GM21528 (cell line): ENCODE results near the gene CPNE8.

Experiments used
- ATAC-seq: cut with Tn5 transposase; IDR thresholded peaks from one replicate; pipeline ENCODE4 v1.9.1; 2021; ENCODE audit warnings: mild to moderate bottlenecking, moderate library complexity; ENCODE audit not compliant: unreplicated experiment, low FRiP score

Gene CPNE8

DNA sequence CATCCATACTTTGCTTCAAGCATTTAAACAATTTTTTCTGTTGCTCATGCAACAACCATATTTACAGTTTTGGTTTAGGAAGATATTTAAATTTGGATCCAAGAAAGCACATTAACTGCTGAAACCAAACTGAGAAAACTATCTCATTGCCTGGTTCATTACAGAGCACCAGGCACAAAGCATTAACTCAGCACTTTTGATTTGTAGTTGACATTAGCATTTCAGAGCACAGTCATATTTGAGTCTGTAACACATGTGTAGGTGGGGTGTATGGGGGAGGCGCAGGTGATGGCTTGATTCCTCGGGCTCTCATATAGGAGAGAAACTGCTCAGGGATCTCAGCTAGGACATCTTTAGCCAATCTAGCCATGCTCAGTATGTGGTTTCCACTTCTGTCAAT lies 251.7 kb downstream of the CPNE8 start:
- no peak for ATAC-seq

DNA sequence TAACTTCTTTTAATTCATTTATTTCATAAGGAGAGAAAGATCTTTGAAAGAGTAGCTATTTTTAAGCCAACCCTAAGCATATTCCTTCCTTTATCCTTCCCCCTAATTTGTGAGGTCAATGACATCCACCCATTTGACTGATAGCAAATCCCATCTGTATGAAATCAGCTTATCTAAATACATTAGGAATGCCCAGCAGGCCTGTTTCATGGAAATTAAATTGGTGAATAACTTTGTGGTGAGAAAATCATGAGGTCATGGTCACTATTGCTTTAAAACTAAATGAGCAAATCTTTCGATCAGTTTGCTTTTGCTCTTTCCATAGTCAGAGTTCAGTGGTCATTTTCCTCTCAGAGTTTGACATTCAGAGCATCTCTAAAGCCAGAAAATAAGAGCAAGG lies 256.6 kb downstream of the CPNE8 start:
- no peak for ATAC-seq

DNA sequence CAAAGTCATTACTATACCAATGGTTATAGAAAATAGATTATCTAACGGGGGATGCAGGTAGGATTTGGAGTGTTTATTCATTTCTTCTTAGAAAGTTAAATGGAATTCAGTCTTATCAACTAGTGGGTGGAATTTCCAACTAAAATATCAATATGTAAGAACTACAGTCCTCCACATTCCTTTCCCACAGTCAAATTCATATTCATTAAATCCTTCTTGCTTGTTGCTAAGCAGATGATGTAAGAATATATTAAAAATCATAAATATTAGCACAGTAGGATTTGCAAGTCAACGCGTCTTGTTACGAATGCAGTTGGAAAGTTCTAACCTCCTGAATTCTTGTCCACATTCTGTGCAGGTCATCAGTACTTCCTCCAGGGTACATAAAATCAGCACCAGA lies 259.2 kb downstream of the CPNE8 start:
- ATAC-seq = no peak

DNA sequence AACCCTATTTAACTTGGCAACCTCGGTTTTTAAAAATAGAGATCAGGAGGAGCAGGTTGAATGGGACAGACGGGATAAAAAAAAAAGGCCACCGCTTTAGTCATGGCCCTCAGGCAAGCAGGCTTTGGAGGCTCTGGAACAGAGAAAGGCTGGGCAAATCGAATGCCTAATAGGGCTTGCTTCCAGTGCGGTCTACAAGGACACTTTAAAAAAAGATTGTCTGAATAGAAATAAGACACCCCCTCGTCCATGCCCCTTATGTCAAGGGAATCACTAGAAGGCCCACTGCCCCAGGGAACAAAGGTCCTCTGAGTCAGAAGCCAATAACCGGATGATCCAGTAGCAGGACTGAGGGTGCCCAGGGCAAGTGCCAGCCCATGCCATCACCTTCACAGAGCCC lies 265.8 kb downstream of the CPNE8 start:
- ATAC-seq = no peak

DNA sequence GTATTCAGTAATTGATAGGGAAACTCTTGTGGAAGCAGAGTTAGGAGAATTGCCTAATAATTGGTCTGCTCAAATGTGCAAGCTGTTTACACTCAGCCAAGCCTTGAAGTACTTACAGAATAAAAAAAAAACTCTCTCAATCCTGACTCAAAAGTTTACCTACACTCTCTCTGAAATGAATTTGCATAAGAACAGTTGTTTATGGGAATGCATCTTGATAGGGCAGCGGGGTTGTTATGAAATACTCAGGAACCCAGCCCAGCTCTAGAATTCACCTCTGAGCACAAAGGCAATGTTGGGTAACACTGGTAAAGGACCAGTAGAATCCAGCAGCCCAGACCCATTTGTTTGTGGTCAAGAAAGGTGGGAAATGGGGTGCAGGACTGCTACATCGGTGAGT lies 267.0 kb downstream of the CPNE8 start:
- ATAC-seq = no peak

DNA sequence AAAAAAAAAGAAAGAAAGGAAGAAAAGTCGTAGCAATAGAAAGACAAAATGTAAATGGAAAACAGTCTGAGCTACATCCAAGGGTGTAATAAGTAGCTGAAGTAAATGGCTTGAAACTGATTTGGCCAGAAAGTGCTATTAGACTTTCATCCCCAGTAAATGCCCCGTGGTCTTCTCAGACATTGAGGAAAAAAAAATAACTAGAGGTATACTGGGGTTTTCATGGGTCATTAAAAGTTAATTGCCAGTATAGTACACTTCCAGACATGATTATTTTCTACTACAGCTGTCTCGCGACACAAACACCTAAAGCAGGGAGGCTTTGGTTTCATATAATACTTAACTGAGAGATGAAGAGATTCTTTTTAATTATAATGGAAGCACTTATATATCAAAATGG lies 271.9 kb downstream of the CPNE8 start:
- ATAC-seq = no peak

DNA sequence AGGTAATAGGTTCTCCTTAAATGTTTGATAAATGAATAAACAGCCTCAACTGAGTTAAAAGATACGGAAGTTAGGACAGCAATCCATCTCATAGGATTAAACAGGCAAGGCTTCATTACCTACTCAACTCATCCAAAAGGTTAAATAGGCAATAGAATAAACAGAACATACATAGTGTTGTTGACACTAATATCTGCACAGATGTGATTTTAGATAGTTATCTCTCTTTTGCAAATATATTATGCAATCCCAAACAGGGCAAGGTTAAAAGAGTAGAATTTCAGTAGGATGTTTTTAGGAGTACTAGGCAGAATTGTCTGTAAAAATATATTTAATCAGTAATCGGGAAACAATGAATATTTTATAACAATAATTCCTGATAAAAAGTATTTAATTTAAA lies 276.3 kb downstream of the CPNE8 start:
- no peak for ATAC-seq

DNA sequence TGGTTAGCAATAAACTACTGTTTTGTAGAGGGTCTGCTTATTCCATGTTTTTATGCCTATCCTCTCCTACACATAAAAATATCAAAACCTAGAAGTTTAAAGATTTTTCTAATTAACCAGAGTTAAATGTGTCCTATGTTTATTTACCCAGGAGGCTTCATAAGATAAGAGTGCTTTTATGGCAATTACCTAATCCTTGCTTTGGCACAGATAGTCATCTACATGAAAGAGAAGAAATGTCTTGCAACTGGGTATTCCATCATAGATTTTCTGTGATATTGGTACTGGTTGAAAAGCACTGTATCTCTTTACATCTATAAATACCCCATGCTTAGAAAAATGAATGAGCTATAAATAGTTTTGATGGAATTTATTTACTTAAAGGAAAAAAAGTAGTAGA lies 277.1 kb downstream of the CPNE8 start:
- ATAC-seq = no peak

DNA sequence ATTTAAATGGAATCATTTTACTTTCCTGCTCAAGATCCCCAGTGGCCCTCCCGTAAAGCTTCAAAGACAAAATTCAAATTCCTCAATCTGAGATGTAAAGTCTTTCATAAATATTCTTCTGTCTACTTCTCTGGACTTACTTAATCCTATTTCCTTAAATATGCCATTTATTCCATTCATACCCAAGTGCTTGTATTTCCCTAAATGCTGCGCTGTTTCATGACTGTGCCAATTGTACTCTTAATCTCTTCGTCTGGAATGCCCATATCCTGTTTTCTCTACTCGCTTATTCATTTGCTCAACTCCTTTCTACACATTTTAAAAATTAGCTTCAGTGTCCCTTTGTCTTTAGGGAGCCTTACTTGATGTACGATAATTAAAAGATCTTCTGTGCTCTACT lies 280.1 kb downstream of the CPNE8 start:
- ATAC-seq = no peak

DNA sequence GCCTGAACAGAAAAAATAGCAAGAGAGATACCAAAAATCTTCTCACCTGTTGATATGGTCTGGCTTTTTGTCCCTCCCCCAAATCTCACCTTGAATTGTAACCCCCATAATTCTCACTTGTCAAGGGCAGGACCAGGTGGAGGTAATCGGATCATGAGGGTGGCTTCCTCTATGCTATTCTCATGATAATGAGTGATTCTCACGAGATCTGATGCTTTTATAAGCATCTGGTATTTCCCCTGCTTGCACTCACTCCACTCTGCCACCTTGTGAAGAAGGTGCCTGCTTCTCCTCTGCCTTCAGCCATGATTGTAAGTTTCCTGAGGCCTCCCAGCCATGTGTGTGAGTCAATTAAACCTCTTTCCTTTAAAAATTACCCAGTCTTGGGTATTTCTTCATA lies 291.2 kb downstream of the CPNE8 start:
- no peak for ATAC-seq

DNA sequence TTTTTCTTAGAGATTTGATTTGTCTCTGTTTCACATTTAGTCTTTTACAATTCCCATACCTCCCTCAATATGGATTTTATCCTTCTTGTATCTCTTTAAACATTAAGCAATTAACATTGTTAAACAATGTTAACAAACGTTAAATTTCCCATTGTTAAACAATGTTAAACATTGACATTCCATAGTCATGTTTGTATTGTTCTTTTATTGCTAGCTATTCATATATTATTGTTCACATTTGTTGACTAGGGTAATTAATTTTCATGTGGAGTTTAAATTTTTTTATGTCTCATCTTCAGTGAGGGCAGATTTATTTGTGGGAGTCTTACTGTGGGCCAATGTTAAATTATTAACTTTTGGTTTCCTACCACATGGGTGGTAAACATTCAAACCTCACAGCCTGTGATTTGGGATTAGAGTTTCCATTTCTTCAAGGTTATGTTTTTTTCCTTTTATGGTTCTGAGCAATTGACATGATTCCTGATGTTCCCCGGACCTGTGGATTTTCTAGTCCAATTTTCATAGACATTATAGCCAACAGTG lies 294.5 kb downstream of the CPNE8 start:
- ATAC-seq = no peak

DNA sequence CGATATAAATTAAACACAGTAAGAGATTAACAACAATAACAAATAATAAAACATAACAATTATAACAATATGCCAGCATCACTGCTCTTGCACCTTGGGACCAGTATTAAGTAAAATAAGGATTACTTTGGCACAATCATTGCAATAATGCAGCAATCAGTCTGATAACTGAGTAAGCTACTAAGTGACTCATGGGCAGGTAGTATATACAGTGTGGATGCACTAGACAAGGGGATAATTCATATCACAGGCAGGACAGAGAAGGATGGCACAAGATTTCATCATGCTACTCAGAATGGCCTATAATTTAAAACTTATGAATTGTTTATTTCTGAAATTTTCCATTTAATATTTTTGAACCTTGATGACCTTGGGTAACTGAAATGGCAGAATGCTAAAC lies 298.1 kb downstream of the CPNE8 start:
- no peak for ATAC-seq
